Measurements from ENCODE around the gene CRYGD.
A peak's percentile ranks its signal among the peaks of the same experiment; 100 is the strongest.

DNA sequence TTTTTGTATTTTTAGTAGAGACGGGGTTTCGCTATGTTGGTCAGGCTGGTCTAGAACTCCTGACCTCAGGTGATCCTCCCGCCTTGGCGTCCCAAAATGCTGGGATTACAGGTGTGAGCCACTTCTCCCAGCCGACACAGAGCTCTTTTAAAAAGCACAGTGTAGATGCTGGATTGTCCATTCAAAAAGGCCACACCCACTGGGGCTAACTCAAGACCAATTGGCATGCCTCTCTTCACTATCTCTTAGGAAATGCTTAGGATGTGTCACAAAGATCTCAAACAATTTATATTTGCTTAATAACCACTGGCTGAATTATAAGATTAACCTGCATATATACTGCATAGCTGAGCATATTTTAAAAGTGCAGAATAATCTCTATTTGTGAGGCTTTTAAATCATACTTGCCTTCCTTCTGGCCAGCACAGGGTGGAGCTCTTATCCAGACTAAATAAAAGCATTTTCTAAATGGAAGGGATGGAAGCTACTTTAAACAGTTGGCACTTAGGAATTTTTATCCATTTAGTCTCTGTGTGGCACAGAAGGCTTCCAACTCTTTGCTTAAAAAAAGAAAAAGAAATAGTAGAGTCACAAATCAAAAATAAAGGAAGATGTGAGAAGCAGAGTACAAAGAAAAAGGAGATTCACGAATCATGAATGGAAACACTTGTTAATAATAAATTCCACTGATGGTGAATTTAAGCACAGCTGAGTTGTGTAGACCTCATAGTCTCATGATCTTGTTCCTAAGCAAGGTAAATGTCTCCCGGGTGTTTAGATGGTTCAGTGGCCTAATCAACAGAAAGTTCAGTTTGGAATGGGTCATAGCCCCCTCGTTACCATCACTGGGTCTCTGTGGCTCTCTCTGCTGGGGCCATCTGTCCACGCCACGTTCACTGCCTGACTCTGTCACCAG is 22.4 kb downstream of the CRYGD start:
- TF ChIP-seq, protein P1, sequence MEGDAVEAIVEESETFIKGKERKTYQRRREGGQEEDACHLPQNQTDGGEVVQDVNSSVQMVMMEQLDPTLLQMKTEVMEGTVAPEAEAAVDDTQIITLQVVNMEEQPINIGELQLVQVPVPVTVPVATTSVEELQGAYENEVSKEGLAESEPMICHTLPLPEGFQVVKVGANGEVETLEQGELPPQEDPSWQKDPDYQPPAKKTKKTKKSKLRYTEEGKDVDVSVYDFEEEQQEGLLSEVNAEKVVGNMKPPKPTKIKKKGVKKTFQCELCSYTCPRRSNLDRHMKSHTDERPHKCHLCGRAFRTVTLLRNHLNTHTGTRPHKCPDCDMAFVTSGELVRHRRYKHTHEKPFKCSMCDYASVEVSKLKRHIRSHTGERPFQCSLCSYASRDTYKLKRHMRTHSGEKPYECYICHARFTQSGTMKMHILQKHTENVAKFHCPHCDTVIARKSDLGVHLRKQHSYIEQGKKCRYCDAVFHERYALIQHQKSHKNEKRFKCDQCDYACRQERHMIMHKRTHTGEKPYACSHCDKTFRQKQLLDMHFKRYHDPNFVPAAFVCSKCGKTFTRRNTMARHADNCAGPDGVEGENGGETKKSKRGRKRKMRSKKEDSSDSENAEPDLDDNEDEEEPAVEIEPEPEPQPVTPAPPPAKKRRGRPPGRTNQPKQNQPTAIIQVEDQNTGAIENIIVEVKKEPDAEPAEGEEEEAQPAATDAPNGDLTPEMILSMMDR (IDR thresholded peaks at IDR 0.05) = peak; percentile 63
- TF ChIP-seq POLR2A (IDR thresholded peaks at IDR 0.05; ENCODE audit: low read length) (no peak), REST (IDR thresholded peaks at IDR 0.05) (no peak), MYC (IDR thresholded peaks at IDR 0.05; ENCODE audit: borderline replicate concordance, low read length) (no peak), RAD21 (conservative IDR thresholded peaks at IDR 0.05 in 1 of 2, IDR thresholded peaks at IDR 0.05 in 1 of 2) (peak; percentile 66 to 72), ZFP36 (IDR thresholded peaks at IDR 0.05; ENCODE audit: borderline replicate concordance, partially characterized antibody) (no peak), POLR2AphosphoS2 (conservative IDR thresholded peaks at IDR 0.05; ENCODE audit: low read length) (no peak), NPAS2 (CRISPR knock-in tag; IDR thresholded peaks at IDR 0.05; ENCODE audit: borderline replicate concordance) (no peak), HEYL (CRISPR knock-in tag; IDR thresholded peaks at IDR 0.05) (no peak), CHD2 (IDR thresholded peaks at IDR 0.05; ENCODE audit: low read length, partially characterized antibody) (no peak), BHLHE40 (IDR thresholded peaks at IDR 0.05; ENCODE audit: low read depth, low read length) (no peak), CHD4 (IDR thresholded peaks at IDR 0.05; ENCODE audit: borderline replicate concordance) (no peak)
- TF ChIP-seq, protein P2, sequence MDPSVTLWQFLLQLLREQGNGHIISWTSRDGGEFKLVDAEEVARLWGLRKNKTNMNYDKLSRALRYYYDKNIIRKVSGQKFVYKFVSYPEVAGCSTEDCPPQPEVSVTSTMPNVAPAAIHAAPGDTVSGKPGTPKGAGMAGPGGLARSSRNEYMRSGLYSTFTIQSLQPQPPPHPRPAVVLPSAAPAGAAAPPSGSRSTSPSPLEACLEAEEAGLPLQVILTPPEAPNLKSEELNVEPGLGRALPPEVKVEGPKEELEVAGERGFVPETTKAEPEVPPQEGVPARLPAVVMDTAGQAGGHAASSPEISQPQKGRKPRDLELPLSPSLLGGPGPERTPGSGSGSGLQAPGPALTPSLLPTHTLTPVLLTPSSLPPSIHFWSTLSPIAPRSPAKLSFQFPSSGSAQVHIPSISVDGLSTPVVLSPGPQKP (IDR thresholded peaks at IDR 0.05; ENCODE audit: low read depth, low read length) = no peak

All from A549 (cell line).